Effector memory CD4-positive, alpha-beta T cell (primary cell): ENCODE measurements around the gene SFXN5.
"Not testable (repeated sequence)": the region's sequence is repeated elsewhere in the genome, so short reads cannot be mapped to it uniquely, and the experiment has no call there.

Experiments
- DNase-seq, 3 donors: peaks; one replicate each; pipeline ENCODE4 v3.0.0-alpha.2; 2020
- H3K27ac ChIP-seq: 2 replicates; pipeline ENCODE4 v1.7.0; 2013; ENCODE audit warnings: mild to moderate bottlenecking, low read length, moderate library complexity; ENCODE audit not compliant: insufficient read depth, poor library complexity, severe bottlenecking
- H3K27me3 ChIP-seq: replicated peaks from 2 replicates; pipeline ENCODE4 v1.7.0; 2013; ENCODE audit warnings: mild to moderate bottlenecking, low read length; ENCODE audit not compliant: insufficient read depth, control insufficient read depth, poor library complexity, severe bottlenecking
- H3K36me3 ChIP-seq: 2 replicates; pipeline ENCODE4 v1.7.0; 2013; ENCODE audit warnings: mild to moderate bottlenecking, low read length, moderate library complexity; ENCODE audit not compliant: control insufficient read depth, insufficient read depth
- H3K4me1 ChIP-seq: 2 replicates; pipeline ENCODE4 v1.7.0; 2013; ENCODE audit warnings: low read length, mild to moderate bottlenecking; ENCODE audit not compliant: control insufficient read depth, insufficient read depth, poor library complexity, severe bottlenecking
- H3K4me3 ChIP-seq: 2 replicates; pipeline ENCODE4 v1.7.0; 2013; ENCODE audit warnings: low read length, low read depth, mild to moderate bottlenecking; ENCODE audit not compliant: insufficient read depth, poor library complexity, severe bottlenecking
- H3K9me3 ChIP-seq: 2 replicates; pipeline ENCODE4 v1.7.0; 2013; ENCODE audit warnings: mild to moderate bottlenecking, low read length, moderate library complexity; ENCODE audit not compliant: control insufficient read depth

SFXN5 gene

DNA sequence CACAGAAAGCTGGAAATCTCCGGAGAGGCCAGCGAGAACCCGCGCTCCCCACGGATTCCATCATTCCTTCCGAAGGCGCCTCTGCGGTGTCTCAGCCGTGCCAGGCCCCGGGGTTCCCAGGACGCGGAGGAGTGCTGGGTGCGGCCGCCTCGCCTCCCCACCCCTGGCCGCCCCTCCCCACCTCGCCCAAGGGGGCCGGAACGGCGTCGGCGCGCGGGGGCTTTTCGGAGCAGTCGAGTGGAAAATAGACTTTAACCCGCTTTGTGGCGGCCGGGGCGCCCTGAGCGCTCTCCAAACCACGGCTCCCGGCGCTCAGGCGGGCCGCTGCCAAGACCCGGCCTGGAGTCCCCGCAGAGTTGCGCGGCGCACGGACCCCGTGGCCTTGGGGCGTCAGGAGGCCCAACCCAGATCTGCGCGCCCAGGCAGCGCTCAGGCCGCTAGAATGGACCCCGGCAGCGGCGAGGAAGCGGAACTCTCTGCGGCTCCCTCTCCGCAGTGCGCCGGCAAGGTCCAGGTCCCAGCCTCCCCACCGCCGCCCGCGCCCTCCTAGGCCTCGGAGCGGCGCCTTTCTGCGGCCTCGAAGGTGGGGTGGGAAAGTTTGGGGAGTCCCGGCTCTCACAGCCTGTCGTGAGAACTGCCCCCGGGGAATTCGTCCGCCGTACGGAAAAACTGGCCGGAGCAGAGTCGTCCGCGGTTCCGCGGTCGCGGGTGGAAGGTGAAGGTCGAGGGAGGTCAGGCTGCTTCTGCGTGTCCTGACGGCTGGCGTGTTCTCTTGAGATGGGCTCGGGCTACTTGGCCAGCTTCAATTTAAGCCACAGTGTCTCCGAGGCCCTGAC lies 155.4 kb downstream of the SFXN5 start:
- peaks cover 55% of the 10 kb centered on the region for H3K4me1 ChIP-seq
- peaks cover 77% of the 10 kb centered on the region for H3K27me3 ChIP-seq
- H3K36me3 ChIP-seq: no peaks in the 10 kb centered on the region
- peak overlapping the region; percentile 68 for H3K4me3 ChIP-seq
- DNase-seq: peak in 1 of 3 donors; percentile 14
- H3K27ac ChIP-seq: no peak overlapping the region
- H3K9me3 ChIP-seq: no peaks in the 10 kb centered on the region

DNA sequence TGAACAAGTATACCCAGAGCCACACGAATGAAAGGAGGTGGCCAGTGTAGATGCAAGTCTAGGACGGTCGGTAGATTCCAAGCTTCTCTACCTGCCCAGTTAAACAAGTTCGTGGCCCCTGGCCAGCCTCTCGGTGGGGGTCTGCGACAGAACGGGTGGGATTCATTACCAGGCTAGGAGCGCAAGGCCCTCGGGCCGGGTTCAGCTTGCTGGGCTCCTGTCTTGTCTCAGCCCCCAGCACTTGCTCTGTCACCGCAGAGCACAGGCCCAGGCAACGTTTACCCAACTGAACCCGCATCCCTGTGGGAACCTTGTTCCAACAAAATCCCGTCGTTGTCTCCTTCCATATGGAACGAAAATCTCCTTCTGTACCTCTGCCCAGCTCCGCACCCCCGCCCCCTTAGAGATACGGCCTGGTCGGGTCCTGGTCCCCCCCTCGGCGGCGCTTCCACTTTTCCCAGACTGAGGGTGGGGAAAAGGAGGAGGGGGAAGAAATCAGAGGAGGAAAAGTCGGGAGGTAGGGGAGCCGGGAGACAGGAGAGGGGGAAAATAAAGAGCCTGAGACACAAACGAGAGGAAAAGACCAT lies 156.1 kb downstream of the SFXN5 start:
- peak overlapping the region; percentile 68 for H3K4me3 ChIP-seq
- H3K27me3 ChIP-seq: peaks cover 70% of the 10 kb centered on the region
- no peak overlapping the region for H3K27ac ChIP-seq
- no peaks in the 10 kb centered on the region for H3K36me3 ChIP-seq
- peaks cover 51% of the 10 kb centered on the region for H3K4me1 ChIP-seq
- no peaks in the 10 kb centered on the region for H3K9me3 ChIP-seq
- DNase-seq: no peak

- Histone ChIP-seq H3K36me3 (no peaks in the 10 kb centered on the region), H3K4me1 (peaks cover 45% of the 10 kb centered on the region), H3K4me3 (no peak overlapping the region), H3K9me3 (no peaks in the 10 kb centered on the region), H3K27ac (no peak overlapping the region), H3K27me3 (peaks cover 63% of the 10 kb centered on the region)
- DNase-seq: no peak
These were observed 156.8 kb downstream of the SFXN5 start for GRCh38 chr2:72914589-72915319.

GRCh38 chr2:72914206-72914559 lies 157.3 kb downstream of the SFXN5 start:
- H3K36me3 ChIP-seq: no peaks in the 10 kb centered on the region
- H3K27ac ChIP-seq: no peak overlapping the region
- H3K27me3 ChIP-seq: peaks cover 62% of the 10 kb centered on the region
- no peaks in the 10 kb centered on the region for H3K9me3 ChIP-seq
- no peak for DNase-seq
- H3K4me3 ChIP-seq: no peak overlapping the region
- H3K4me1 ChIP-seq: peaks cover 41% of the 10 kb centered on the region

GRCh38 chr2:72913486-72914205 lies 157.9 kb downstream of the SFXN5 start:
- H3K4me3 ChIP-seq: no peak overlapping the region
- no peak for DNase-seq
- peaks cover 60% of the 10 kb centered on the region for H3K27me3 ChIP-seq
- H3K36me3 ChIP-seq: no peaks in the 10 kb centered on the region
- H3K27ac ChIP-seq: no peak overlapping the region
- H3K4me1 ChIP-seq: peaks cover 38% of the 10 kb centered on the region
- no peaks in the 10 kb centered on the region for H3K9me3 ChIP-seq

DNA sequence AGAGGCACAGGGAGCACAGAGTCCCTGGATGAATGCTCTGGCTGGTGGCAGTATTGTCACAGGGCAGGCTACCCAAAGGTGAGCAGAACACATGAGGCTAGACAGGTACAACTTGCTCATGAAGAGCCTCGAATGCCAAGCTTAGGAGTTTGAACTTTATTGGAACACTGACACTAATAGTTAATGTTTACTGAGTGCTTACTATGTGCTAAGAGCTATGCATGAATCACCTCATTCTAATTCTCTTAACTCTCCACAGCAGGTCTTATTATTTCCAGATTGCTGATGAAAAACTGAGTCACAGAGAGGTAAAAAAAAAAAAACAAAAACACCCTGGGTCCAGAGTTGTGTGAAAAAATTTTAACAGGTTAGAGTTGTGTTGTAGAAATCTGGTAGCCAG lies 160.3 kb downstream of the SFXN5 start:
- H3K27me3 ChIP-seq: peaks cover 47% of the 10 kb centered on the region
- no peaks in the 10 kb centered on the region for H3K9me3 ChIP-seq

GRCh38 chr2:72908741-72909140 lies 162.8 kb downstream of the SFXN5 start:
- Histone ChIP-seq H3K4me1 (no peaks in the 10 kb centered on the region), H3K4me3 (no peak overlapping the region), H3K27me3 (peaks cover 22% of the 10 kb centered on the region), H3K27ac (no peak overlapping the region), H3K36me3 (no peaks in the 10 kb centered on the region), H3K9me3 (no peaks in the 10 kb centered on the region)
- DNase-seq: no peak

More for the DNA sequence above, 160.3 kb downstream of the SFXN5 start:
- Histone ChIP-seq H3K27ac (no peak overlapping the region), H3K4me3 (no peak overlapping the region), H3K36me3 (no peaks in the 10 kb centered on the region), H3K4me1 (peaks cover 19% of the 10 kb centered on the region)
- no peak for DNase-seq

GRCh38 chr2:72907369-72907768 lies 164.1 kb downstream of the SFXN5 start:
- peaks cover 19% of the 10 kb centered on the region for H3K27me3 ChIP-seq
- not testable (repeated sequence) for H3K9me3 ChIP-seq, H3K36me3 ChIP-seq, H3K4me1 ChIP-seq, DNase-seq, H3K4me3 ChIP-seq, H3K27ac ChIP-seq

DNA sequence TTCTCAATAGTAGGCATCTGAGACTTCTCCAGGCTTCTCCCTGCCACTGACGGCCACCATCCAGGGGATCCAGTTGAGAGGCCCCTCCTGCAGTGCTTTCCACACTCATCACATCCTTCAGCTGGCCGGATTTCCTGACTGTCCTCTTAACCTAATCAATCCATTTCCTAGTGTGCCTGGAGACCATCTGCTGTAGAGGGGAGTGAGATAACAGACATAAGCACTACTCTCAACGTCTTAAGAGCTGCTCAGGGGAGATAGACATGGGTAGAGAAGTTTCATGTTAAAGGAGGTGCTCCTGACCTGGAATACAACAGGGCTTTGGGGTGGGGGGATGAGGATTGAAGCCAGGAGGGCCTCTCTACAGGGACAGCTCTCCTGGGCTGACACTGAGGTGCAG lies 170.1 kb downstream of the SFXN5 start:
- no peaks in the 10 kb centered on the region for H3K27me3 ChIP-seq
- DNase-seq: no peak
- no peak overlapping the region for H3K4me3 ChIP-seq

More for the DNA sequence above, 170.1 kb downstream of the SFXN5 start:
- Histone ChIP-seq H3K36me3 (no peaks in the 10 kb centered on the region), H3K4me1 (no peaks in the 10 kb centered on the region), H3K9me3 (no peaks in the 10 kb centered on the region), H3K27ac (no peak overlapping the region)
